Osteoblast (primary cell): ENCODE data around the gene NOL4L. TPM values are rescaled to one million over a fixed set of nuclear protein-coding genes. Genes with fewer than 3 reads are reported as not detected.
A peak's percentile ranks its signal among the peaks of the same experiment; 100 is the strongest.

ENCODE experiments used
- DNase-seq: peaks from one replicate; pipeline ENCODE4 v3.0.0; 2011; ENCODE audit warnings: low spot score, mixed read lengths; ENCODE audit not compliant: insufficient read length; ENCODE audit errors: missing footprints
- H2AFZ ChIP-seq: 2 replicates; pipeline ENCODE4 v1.6.0; 2011; ENCODE audit warnings: mild to moderate bottlenecking, low read length
- H3K27ac ChIP-seq: 2 replicates; pipeline ENCODE4 v1.5.1; 2011; ENCODE audit warnings: mild to moderate bottlenecking, low read depth, low read length, moderate library complexity
- H3K27me3 ChIP-seq: 2 replicates; pipeline ENCODE4 v1.6.0; 2012; ENCODE audit warnings: mild to moderate bottlenecking, control low read depth, inconsistent platforms, low read length, moderate library complexity; ENCODE audit not compliant: insufficient read depth
- H3K36me3 ChIP-seq: 2 replicates; pipeline ENCODE4 v1.5.1; 2011; ENCODE audit warnings: mild to moderate bottlenecking, low read length, control low read depth, moderate library complexity; ENCODE audit not compliant: insufficient read depth
- H3K4me1 ChIP-seq: 2 replicates; pipeline ENCODE4 v1.5.1; 2011; ENCODE audit warnings: mild to moderate bottlenecking, low read length, control low read depth, moderate library complexity; ENCODE audit not compliant: insufficient read depth
- H3K4me2 ChIP-seq: 2 replicates; pipeline ENCODE4 v1.6.0; 2011; ENCODE audit warnings: mild to moderate bottlenecking, low read length; ENCODE audit not compliant: insufficient read depth
- H3K4me3 ChIP-seq: fragments of 200-600 bp; sonication (generic); 3 replicates; pipeline ENCODE4 v1.5.1; 2012; ENCODE audit warnings: mild to moderate bottlenecking, low read length, inconsistent platforms; ENCODE audit not compliant: insufficient read depth
- H3K79me2 ChIP-seq: 2 replicates; pipeline ENCODE4 v1.6.0; 2012; ENCODE audit warnings: mild to moderate bottlenecking, low read length, control low read depth, inconsistent platforms; ENCODE audit not compliant: insufficient read depth
- H3K9me3 ChIP-seq: 2 replicates; pipeline ENCODE4 v1.5.1; 2011; ENCODE audit warnings: low read depth, low read length, control low read depth
- H4K20me1 ChIP-seq: 2 replicates; pipeline ENCODE4 v1.6.0; 2012; ENCODE audit warnings: mild to moderate bottlenecking, low read length, control low read depth; ENCODE audit not compliant: insufficient read depth
- CTCF ChIP-seq: IDR thresholded peaks from 2 replicates; pipeline ENCODE4 v1.5.1; 2011; ENCODE audit warnings: mild to moderate bottlenecking, low read depth, low read length, moderate library complexity; ENCODE audit errors: extremely low read depth
- total RNA-seq: library from RNA; depleted of rRNA; stranded (reverse); fragments of >200 nt; gene quantifications from 2 replicates; pipeline ENCODE4 v1.2.3, GENCODE V29; 2012

The NOL4L gene
- total RNA-seq, 1 donor, result 6.2 TPM

GRCh38 chr20:32480371-32481241 is 104.5 kb downstream of the NOL4L start:
- Histone ChIP-seq H4K20me1 (peaks cover 47% of the 10 kb centered on the region), H2AFZ (no peak overlapping the region), H3K4me2 (no peak overlapping the region), H3K36me3 (no peaks in the 10 kb centered on the region), H3K4me1 (peaks cover 10% of the 10 kb centered on the region), H3K27ac (no peak overlapping the region), H3K9me3 (no peaks in the 10 kb centered on the region), H3K79me2 (peaks cover 60% of the 10 kb centered on the region), H3K4me3 (no peak overlapping the region), H3K27me3 (no peaks in the 10 kb centered on the region)
- peak; percentile 69 for DNase-seq
- TF ChIP-seq CTCF, result no peak

GRCh38 chr20:32479697-32480171 is 105.4 kb downstream of the NOL4L start:
- Histone ChIP-seq H3K4me2 (no peak overlapping the region), H3K36me3 (no peaks in the 10 kb centered on the region), H3K4me1 (peaks cover 18% of the 10 kb centered on the region), H3K79me2 (peaks cover 60% of the 10 kb centered on the region), H3K27ac (no peak overlapping the region), H3K9me3 (no peaks in the 10 kb centered on the region), H2AFZ (no peak overlapping the region), H4K20me1 (peaks cover 47% of the 10 kb centered on the region), H3K27me3 (no peaks in the 10 kb centered on the region), H3K4me3 (no peak overlapping the region)
- DNase-seq, result no peak
- TF ChIP-seq CTCF, result no peak

- no peak overlapping the region for H2AFZ ChIP-seq
- peaks cover 66% of the 10 kb centered on the region for H3K79me2 ChIP-seq
- TF ChIP-seq CTCF, result no peak
- no peaks in the 10 kb centered on the region for H3K36me3 ChIP-seq
- peaks cover 51% of the 10 kb centered on the region for H4K20me1 ChIP-seq
- no peak overlapping the region for H3K27ac ChIP-seq
- H3K4me3 ChIP-seq, result no peak overlapping the region
- no peaks in the 10 kb centered on the region for H3K27me3 ChIP-seq
- DNase-seq, result peak; percentile 56
- peaks cover 25% of the 10 kb centered on the region for H3K4me1 ChIP-seq
- H3K4me2 ChIP-seq, result no peak overlapping the region
- H3K9me3 ChIP-seq, result no peaks in the 10 kb centered on the region
Observed at GRCh38 chr20:32479012-32479411, 106.1 kb downstream of the NOL4L start.

- TF ChIP-seq CTCF, result no peak
- H3K9me3 ChIP-seq, result no peaks in the 10 kb centered on the region
- H3K4me1 ChIP-seq, result peaks cover 25% of the 10 kb centered on the region
- H3K4me3 ChIP-seq, result no peak overlapping the region
- no peak overlapping the region for H2AFZ ChIP-seq
- H3K4me2 ChIP-seq, result no peak overlapping the region
- H3K27ac ChIP-seq, result no peak overlapping the region
- H3K79me2 ChIP-seq, result peaks cover 71% of the 10 kb centered on the region
- peaks cover 52% of the 10 kb centered on the region for H4K20me1 ChIP-seq
- no peaks in the 10 kb centered on the region for H3K36me3 ChIP-seq
- DNase-seq, result no peak
- H3K27me3 ChIP-seq, result no peaks in the 10 kb centered on the region
Observed at GRCh38 chr20:32478576-32478975, 106.6 kb downstream of the NOL4L start.
